ENCODE measurements around the gene PRKCQ.

GRCh38 chr10:6595499-6595898 lies 15.4 kb upstream of the PRKCQ start:
- TF ChIP-seq CTCF (conservative IDR thresholded peaks at IDR 0.05; ENCODE audit: low read depth, low read length) (no peak), POLR2A (IDR thresholded peaks at IDR 0.05; ENCODE audit: low read depth, low read length) (no peak), MXI1 (IDR thresholded peaks at IDR 0.05; ENCODE audit: borderline replicate concordance, low read depth, low read length) (no peak), FOS (IDR thresholded peaks at IDR 0.05; ENCODE audit: low read depth, low read length) (no peak), CEBPB (IDR thresholded peaks at IDR 0.05; ENCODE audit: low read depth, low read length) (no peak), ELK1 (IDR thresholded peaks at IDR 0.05; ENCODE audit: borderline replicate concordance, low read depth, low read length) (no peak), CHD1 (IDR thresholded peaks at IDR 0.05; ENCODE audit: low read depth, low read length) (no peak), MAZ (IDR thresholded peaks at IDR 0.05; ENCODE audit: borderline replicate concordance, low read depth, low read length) (no peak), RFX5 (IDR thresholded peaks at IDR 0.05; ENCODE audit: low read depth, low read length) (no peak)
